Stimulated activated memory B cell treated with anti-CD40 and anti-IgM and Interleukin-4, amounts not matched to agents 10 μg/mL and 1 μg/mL and 100 μg/mL, for 72 hours (primary cell): ENCODE results near the gene FASN.

Source experiments
- ATAC-seq: fragments of 150-1000 bp; cut with Tn5 transposase; 2 replicates; pipeline ENCODE4 v1.10.0; 2021
- H3K27ac Mint-ChIP-seq: one replicate; pipeline ENCODE4 v1.8.0; 2022; ENCODE audit warnings: mild to moderate bottlenecking, mixed read lengths
- H3K27me3 Mint-ChIP-seq: one replicate; pipeline ENCODE4 v1.8.0; 2022; ENCODE audit warnings: mixed read lengths
- H3K36me3 Mint-ChIP-seq: one replicate; pipeline ENCODE4 v1.8.0; 2022; ENCODE audit warnings: mixed read lengths
- H3K4me1 Mint-ChIP-seq: one replicate; pipeline ENCODE4 v1.8.0; 2022; ENCODE audit warnings: mixed read lengths
- H3K4me3 Mint-ChIP-seq: one replicate; pipeline ENCODE4 v1.8.0; 2022; ENCODE audit warnings: mild to moderate bottlenecking, moderate library complexity, mixed read lengths
- H3K9me3 Mint-ChIP-seq: one replicate; pipeline ENCODE4 v1.8.0; 2022; ENCODE audit warnings: mixed read lengths

FASN gene

GRCh38 chr17:82098939-82099763, 1.1 kb upstream of the FASN start:
- peak; percentile 13 for ATAC-seq
- peak overlapping the region; percentile 94 for H3K27ac Mint-ChIP-seq

DNA sequence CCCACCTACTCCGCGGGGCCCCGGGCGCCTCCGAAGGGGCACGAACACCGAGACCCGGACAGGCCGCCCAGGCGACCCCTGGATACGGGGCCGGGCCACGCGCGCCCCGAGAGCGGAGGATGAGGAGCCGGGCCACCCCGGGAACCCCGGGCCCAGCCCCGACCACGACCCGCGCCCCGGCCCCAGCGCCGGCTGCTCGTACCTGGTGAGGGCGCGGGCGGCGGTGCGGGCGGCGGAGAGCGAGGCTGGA, 192 bp downstream of the FASN start:
- peak; percentile 46 for ATAC-seq
- Mint-ChIP-seq H3K4me3 (peak overlapping the region; percentile 83), H3K27ac (peak overlapping the region; percentile 63), H3K9me3 (no peaks in the 10 kb centered on the region), H3K36me3 (peaks cover 5% of the 10 kb centered on the region), H3K27me3 (no peaks in the 10 kb centered on the region), H3K4me1 (peaks cover 28% of the 10 kb centered on the region)

More at GRCh38 chr17:82098939-82099763, 1.1 kb upstream of the FASN start:
- Mint-ChIP-seq H3K9me3 (no peaks in the 10 kb centered on the region), H3K27me3 (no peaks in the 10 kb centered on the region), H3K36me3 (no peaks in the 10 kb centered on the region), H3K4me3 (peak overlapping the region; percentile 90), H3K4me1 (peaks cover 28% of the 10 kb centered on the region)

DNA sequence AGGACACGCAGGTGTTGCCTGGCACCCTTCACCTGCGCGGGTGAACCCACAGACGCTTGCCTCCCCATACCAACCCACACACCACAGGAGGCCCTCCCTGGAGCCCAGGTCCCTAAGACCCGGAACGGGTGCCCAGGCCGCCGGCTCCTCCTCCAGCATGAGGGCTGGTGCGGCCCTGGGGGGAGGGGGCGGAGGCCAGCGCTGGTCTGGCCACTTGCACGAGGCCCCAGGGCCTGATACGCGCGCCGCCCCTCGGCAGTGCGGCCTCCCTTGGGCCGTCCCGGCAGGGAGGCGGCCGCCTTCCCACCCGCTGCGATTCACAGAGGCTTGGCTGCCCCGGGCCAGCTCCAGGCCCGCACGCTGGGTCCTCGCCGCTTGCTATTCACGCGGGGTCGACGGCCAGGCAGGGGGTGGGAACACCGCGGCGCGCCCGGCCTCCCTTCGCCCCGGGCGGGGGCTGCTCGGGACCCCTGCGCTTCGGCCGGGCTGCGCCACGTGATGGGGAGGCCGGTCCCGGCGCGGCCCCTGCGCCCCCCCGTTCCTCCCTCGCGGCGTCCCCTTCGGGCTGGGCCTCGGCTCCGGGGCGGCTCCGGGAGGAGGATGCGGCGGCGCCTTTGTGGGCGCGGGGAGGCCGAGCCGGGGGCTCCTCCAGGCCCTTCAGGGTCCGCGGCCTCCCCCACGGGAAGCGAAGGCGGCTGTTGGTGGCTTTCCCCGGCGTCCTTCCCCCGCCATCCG, 685 bp downstream of the FASN start:
- H3K9me3 Mint-ChIP-seq = no peaks in the 10 kb centered on the region
- ATAC-seq = peak; percentile 0
- peak overlapping the region; percentile 83 for H3K4me3 Mint-ChIP-seq
- peaks cover 28% of the 10 kb centered on the region for H3K4me1 Mint-ChIP-seq
- peaks cover 5% of the 10 kb centered on the region for H3K36me3 Mint-ChIP-seq
- H3K27me3 Mint-ChIP-seq = no peaks in the 10 kb centered on the region
- peak overlapping the region; percentile 63 for H3K27ac Mint-ChIP-seq

- no peaks in the 10 kb centered on the region for H3K9me3 Mint-ChIP-seq
- H3K4me3 Mint-ChIP-seq = peak overlapping the region; percentile 77
- H3K36me3 Mint-ChIP-seq = peaks cover 11% of the 10 kb centered on the region
- no peaks in the 10 kb centered on the region for H3K27me3 Mint-ChIP-seq
- H3K27ac Mint-ChIP-seq = no peak overlapping the region
- H3K4me1 Mint-ChIP-seq = peaks cover 28% of the 10 kb centered on the region
- no peak for ATAC-seq
Observed at GRCh38 chr17:82096709-82097183, 1.3 kb downstream of the FASN start.

DNA sequence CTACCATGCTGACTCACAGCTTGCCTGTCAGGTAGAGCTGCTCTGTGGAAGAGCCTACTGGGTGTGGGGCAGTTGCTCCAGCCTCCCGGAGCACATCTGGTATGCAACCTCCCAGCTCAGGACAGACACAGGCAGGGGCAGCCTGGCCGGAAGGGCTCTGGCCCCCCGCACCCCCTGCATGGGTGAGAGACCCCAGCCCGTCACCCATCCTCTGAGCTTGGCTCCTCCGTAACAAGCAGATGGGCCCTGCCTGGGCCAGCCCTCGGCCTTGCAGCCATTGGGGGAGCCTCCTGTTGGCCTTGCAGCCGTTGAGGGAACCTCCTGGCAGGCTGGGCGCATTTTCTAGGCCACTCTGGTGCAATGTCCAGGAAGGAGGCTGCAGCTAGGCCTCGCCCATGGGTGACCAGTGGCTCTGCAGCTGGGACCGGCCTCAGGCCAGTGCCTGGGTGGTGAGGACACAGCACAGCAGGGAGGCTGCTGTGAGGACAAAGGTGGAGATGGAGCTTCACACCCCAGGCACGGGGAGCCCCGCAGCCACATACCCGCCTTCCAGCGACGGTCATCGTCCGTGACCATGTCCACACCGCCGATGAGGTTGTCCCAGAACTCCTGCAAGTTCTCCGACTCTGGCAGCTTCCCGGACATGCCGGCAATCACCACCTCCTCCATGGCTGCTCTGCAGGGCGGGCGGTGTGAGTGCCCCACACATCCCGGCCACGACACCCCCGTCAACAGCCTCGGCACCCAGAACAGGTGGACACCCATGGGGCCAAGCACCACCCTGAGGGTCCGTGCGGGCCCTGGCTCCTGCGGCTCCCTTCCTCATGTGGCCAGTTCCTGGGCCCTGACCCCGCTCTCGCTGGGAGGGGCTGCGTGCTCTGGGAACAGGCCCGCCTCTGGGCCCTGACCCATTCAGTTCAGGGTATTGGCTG, 2.0 kb downstream of the FASN start:
- peaks cover 15% of the 10 kb centered on the region for H3K36me3 Mint-ChIP-seq
- no peak for ATAC-seq
- H3K4me1 Mint-ChIP-seq = peaks cover 28% of the 10 kb centered on the region
- H3K27me3 Mint-ChIP-seq = no peaks in the 10 kb centered on the region
- no peak overlapping the region for H3K27ac Mint-ChIP-seq
- H3K4me3 Mint-ChIP-seq = peak overlapping the region; percentile 77
- no peaks in the 10 kb centered on the region for H3K9me3 Mint-ChIP-seq

DNA sequence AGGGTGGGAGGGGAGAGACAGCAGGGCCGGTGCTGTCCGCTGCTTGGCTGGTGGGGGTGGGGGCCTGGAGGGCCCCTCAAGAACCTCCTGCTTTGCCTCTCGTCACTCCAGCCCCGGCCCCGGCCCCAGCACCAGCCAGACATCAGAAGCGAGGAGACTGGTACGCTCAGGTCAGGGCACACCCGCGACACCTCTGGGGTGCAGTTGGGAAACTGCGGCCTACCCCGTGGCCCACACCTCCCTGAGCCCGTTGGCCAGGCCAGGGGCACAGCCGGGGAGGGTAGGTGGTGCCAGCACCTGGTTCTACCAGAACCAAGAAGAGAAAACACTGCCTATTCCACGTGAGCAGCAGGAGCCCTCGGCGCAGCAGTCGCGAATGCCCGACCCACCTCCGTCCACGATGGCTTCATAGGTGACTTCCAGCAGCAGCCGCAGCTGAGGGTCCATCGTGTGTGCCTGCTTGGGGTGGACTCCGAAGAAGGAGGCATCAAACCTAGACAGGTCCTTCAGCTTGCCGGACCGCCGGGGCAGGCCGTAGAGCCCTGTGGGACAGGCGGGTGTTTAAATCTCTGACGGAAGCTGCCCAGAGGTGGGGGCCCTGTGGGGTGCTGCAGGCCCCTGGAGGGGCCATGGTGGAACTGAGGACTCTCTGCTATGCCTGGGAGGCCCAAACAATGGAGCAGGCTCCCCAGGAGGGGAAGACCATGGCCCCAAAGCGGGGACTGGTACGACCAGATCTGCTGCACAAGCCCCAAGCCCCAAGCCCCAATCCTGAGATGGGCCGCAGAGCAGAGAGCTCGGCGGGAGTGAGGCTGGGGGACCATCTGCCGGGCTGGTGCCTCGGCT, 2.9 kb downstream of the FASN start:
- no peaks in the 10 kb centered on the region for H3K27me3 Mint-ChIP-seq
- H3K36me3 Mint-ChIP-seq = peaks cover 15% of the 10 kb centered on the region
- no peak overlapping the region for H3K27ac Mint-ChIP-seq
- no peak for ATAC-seq
- no peaks in the 10 kb centered on the region for H3K9me3 Mint-ChIP-seq
- no peak overlapping the region for H3K4me3 Mint-ChIP-seq
- peaks cover 24% of the 10 kb centered on the region for H3K4me1 Mint-ChIP-seq

DNA sequence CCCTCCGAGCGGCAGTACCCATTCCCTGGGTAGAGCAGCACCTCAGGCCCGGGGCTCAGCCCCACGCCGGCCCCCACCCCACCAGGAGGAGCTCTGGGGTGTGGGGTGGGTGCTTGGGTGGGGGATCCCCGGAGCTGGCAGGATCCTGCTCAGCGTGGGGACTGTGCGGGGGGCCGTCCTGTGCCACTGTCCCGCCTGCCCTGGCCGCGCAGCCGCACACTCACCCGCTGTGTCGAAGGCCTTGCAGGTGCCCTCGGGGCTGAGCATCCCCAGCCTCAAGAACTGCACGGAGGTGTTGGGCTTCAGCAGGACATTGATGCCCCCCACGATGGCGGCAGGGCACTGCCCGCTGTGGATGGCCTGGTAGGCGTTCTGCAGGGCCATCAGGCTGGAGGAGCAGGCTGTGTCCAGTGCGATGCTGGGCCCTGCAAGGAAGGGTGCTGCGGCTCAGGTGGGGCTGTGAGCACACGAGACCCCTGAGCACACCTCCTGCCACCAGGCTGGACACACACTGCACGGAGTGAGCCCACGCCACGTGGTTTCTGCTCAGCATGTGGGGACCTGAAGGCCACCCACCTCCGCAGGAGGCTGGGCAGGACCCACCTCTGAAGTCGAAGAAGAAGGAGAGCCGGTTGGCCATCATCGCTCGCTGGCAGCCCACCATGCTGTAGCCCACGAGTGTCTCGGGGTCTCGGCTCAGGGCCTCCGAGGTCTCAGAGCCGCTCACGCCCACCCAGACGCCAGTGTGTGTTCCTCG, 4.9 kb downstream of the FASN start:
- Mint-ChIP-seq H3K27me3 (no peaks in the 10 kb centered on the region), H3K4me1 (peaks cover 13% of the 10 kb centered on the region), H3K4me3 (no peak overlapping the region), H3K9me3 (no peaks in the 10 kb centered on the region), H3K36me3 (peaks cover 19% of the 10 kb centered on the region), H3K27ac (no peak overlapping the region)
- ATAC-seq = no peak

DNA sequence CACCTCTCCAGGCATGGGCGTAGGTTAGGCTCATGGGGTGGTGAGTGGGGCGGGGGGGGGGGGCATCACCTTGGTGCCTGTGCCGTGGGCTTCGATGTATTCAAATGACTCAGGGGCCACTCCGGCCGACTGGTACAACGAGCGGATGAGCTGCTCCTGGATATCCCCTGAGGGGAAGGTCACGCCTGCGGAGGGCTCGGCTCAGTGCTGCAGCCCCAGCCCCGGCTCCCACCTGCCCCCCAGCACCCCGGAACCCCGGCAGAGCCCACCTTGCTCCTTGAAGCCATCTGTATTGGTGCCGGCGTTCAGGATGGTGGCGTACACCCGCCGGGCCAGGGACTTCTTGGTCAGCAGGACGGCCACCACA, 5.4 kb downstream of the FASN start:
- no peak for ATAC-seq
- Mint-ChIP-seq H3K27me3 (no peaks in the 10 kb centered on the region), H3K4me1 (peaks cover 13% of the 10 kb centered on the region), H3K27ac (no peak overlapping the region), H3K4me3 (no peak overlapping the region), H3K36me3 (peaks cover 21% of the 10 kb centered on the region), H3K9me3 (no peaks in the 10 kb centered on the region)

GRCh38 chr17:82092094-82092586, 5.9 kb downstream of the FASN start:
- ATAC-seq = no peak
- Mint-ChIP-seq H3K4me3 (no peak overlapping the region), H3K27ac (no peak overlapping the region), H3K4me1 (peaks cover 13% of the 10 kb centered on the region), H3K36me3 (peaks cover 21% of the 10 kb centered on the region), H3K9me3 (no peaks in the 10 kb centered on the region), H3K27me3 (no peaks in the 10 kb centered on the region)

GRCh38 chr17:82091264-82092066, 6.6 kb downstream of the FASN start:
- Mint-ChIP-seq H3K4me3 (no peak overlapping the region), H3K4me1 (peaks cover 8% of the 10 kb centered on the region), H3K36me3 (peaks cover 21% of the 10 kb centered on the region), H3K27me3 (no peaks in the 10 kb centered on the region), H3K9me3 (no peaks in the 10 kb centered on the region), H3K27ac (no peak overlapping the region)
- ATAC-seq = no peak

DNA sequence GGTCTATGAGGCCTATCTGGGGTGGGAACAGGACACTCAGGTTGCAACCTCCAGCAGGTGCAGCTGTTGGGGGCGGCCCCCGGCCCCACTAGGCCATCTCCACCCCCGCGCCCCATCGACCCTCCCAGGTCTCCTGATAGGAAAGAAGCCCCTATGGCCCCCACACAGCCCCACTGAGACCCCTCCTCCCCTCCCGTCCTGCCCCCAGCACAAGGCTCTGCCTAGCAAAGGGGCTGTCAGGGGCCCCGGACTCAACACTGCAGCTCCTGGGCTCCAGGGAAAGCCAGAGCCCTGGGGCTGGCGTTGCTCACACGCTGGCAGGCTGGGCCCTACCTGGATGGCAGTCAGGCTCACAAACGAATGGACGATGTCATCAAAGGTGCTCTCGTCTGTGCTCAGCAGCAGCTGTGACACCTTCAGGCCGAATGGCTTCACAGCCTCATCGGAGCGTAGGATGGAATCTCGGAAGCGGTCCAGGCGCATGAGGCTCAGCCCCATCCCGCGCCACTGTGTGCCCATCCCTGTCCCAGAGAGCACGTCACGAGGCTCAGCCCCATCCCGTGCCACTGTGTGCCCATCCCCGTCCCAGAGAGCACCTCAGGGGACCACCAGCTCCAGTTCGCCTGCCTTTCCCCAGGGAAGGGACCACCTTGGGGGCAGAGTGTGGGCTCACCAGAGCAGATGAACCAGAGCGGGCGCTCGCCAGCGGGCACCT, 7.3 kb downstream of the FASN start:
- Mint-ChIP-seq H3K9me3 (no peaks in the 10 kb centered on the region), H3K36me3 (peaks cover 21% of the 10 kb centered on the region), H3K27me3 (no peaks in the 10 kb centered on the region), H3K4me1 (peaks cover under 1% of the 10 kb centered on the region), H3K4me3 (no peak overlapping the region), H3K27ac (no peak overlapping the region)
- no peak for ATAC-seq

GRCh38 chr17:82089723-82090548, 8.1 kb downstream of the FASN start:
- no peaks in the 10 kb centered on the region for H3K4me1 Mint-ChIP-seq
- no peak for ATAC-seq
- H3K27me3 Mint-ChIP-seq = no peaks in the 10 kb centered on the region
- H3K36me3 Mint-ChIP-seq = peaks cover 24% of the 10 kb centered on the region
- H3K27ac Mint-ChIP-seq = no peak overlapping the region
- no peaks in the 10 kb centered on the region for H3K9me3 Mint-ChIP-seq
- H3K4me3 Mint-ChIP-seq = no peak overlapping the region
